ENCODE measurements around the gene KAZN.

Gene KAZN

GRCh38 chr1:14647777-14648176 is 49.3 kb downstream of the KAZN start:
- DNase-seq (ENCODE audit: low spot score), result no peak

- DNase-seq (ENCODE audit: low spot score), result no peak
Measured at GRCh38 chr1:14648391-14648790, 49.9 kb downstream of the KAZN start.

GRCh38 chr1:14648896-14649855 is 50.7 kb downstream of the KAZN start:
- DNase-seq (ENCODE audit: low spot score), result no peak

GRCh38 chr1:14649976-14650375 is 51.5 kb downstream of the KAZN start:
- no peak for DNase-seq (ENCODE audit: low spot score)

- DNase-seq (ENCODE audit: low spot score), result no peak
Measured at GRCh38 chr1:14650951-14651350, 52.5 kb downstream of the KAZN start.

DNA sequence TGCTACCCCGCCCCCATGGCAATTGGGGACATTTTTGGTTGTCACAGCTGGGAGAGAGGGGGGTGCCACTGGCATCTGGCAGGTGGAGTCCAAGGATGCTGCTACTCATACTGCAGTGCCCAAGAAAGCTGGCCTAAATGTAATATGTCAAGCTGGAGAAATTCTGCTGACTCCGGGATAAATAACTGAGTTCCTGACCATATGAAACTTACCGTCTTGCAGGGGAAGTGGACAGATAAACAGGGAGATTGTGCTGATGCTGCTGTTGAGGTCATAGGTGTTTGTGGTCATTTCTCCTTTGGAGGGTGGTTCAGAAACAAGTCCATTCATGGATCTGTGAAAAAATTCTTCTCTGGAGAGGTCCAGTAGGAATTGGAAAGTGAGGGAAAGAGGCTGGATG is 54.4 kb downstream of the KAZN start:
- DNase-seq (ENCODE audit: low spot score), result no peak

DNA sequence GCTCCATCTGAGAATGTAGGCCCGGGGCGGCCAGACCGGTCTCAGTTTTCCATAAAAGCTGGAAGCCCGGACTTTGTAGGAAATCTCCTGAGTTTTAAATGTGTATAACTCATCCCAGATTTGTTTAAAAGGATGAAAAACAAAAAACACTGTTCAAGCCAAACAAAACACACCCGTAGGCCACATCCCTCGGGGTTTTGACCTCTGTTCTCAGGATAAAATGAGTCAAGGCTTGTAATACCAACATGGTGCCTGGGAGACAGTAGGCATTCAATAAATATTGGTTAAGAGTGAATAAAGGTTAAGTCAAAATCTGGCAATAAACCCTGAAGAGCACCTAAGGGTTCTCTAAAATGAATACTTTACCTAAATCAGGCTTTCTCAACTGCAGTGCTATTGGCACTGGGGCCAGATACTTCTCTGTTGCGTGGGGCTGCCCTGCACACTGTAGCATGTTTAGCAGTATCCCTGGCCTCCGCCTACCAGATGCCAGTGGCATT is 55.0 kb downstream of the KAZN start:
- no peak for DNase-seq (ENCODE audit: low spot score)

- no peak for DNase-seq (ENCODE audit: low spot score)
Measured at GRCh38 chr1:14654554-14654953, 56.1 kb downstream of the KAZN start.

DNA sequence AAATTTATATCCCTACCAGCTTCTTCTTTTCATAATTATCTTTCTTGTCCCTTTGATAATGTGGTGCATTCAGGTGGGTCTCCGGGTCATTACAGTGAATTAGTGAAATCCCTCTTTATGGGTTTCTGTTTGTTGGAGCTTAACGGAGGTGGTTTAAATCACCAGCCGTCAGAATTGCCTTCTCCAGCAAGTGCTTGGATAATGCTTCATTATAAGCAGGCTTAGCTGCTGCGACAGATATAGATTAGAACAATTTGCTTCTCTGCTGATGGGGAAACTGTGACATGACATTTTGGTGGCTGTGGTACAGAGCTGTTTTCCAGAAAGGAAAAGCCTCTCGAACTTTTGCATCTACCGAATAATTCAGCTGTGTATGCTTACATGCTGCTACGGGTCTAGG is 56.9 kb downstream of the KAZN start:
- no peak for DNase-seq (ENCODE audit: low spot score)

- DNase-seq (ENCODE audit: low spot score), result no peak
Measured at GRCh38 chr1:14656384-14656937, 58.0 kb downstream of the KAZN start.

GRCh38 chr1:14658642-14659041 is 60.2 kb downstream of the KAZN start:
- no peak for DNase-seq (ENCODE audit: low spot score)

- DNase-seq (ENCODE audit: low spot score), result no peak
Measured at GRCh38 chr1:14659913-14660312, 61.4 kb downstream of the KAZN start.

- no peak for DNase-seq (ENCODE audit: low spot score)
Measured at GRCh38 chr1:14660801-14661200, 62.3 kb downstream of the KAZN start.

DNA sequence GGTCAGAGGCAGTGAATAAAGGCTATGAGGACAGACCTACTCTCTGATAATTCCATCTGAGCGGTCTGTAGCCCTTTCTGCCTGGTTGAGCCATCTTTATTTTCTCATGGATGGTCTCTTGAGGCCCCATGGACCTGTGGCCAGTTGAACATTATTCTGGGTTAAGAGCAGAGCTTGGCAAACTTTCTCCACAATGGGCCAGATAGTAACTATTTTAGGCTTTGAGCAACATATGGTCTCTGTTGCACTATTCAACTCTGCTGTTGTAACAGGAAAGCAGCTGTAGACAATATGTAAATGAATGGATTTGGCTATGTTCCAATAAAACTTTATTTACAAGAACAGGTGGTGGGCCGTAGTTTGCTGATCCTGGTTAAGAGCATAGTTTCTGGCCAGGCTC is 62.7 kb downstream of the KAZN start:
- no peak for DNase-seq (ENCODE audit: low spot score)

GRCh38 chr1:14662116-14662515 is 63.6 kb downstream of the KAZN start:
- DNase-seq (ENCODE audit: low spot score), result no peak

DNA sequence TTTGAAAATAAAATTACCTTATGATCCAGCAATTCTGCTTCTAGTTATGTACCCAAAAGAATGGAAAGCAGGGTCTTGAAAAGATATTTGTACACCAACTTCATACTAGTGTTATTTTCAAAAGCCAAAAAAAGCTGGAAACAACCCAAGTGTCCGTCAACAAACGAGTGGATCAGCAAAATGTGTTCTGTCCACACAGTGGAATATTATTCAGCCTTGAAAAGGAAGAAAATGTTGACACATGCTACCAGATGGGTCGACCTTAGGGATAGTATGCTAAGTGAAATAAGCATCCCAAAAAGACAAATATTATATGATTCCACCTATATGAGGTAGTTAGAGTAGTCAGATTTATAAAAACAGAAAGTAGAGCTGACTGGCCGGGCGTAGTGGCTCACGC is 65.3 kb downstream of the KAZN start:
- DNase-seq (ENCODE audit: low spot score), result no peak

- DNase-seq (ENCODE audit: low spot score), result no peak
Measured at GRCh38 chr1:14666373-14666772, 67.9 kb downstream of the KAZN start.

DNA sequence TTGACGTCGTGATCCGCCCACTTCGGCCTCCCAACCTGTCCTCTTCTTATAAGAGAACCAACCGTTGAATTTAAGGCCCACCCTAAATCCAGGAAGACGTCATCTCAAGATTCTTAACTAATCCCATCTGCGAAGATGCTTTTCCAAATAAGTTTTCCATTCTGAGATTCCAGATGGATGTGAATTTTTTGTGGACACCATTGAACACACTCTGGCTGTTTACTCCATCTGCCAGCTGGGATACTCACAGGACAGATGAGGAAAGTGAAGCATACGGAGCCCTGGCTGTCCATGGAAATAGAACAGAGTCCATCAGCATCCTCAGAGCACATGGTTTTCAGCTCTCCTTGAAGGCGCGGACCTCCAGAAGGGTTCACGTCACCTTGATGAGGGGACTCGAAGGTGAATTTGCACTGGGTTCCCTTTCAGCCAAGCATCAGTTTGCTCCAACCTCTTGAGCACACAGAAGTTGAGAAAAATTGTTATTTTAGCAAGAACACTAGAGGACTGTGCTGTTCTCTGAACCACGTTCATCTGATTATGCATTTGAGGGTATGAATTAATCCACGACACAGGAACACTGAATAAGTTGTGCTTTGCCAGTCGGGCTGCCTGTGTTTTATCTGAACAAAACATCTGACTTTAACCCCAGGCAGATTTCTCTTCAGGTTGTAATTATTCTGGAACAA is 68.6 kb downstream of the KAZN start:
- DNase-seq (ENCODE audit: low spot score), result no peak

DNA sequence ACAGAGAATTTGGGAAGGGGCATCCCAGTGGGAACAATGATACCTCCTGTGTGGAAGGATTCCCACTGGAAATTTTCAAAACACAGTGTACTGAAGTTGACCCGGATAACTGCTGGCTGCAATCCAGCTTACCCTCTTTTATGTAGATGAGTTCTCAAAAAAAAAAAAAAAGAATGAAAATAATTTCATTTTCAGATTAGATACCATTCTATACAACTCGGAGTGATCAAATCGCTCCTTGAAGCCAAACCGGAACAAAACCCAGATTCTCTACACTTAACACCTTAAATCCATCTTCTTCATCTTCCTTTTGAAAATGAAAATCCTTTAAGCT is 69.1 kb downstream of the KAZN start:
- peak; percentile 40 for DNase-seq (ENCODE audit: low spot score)

DNA sequence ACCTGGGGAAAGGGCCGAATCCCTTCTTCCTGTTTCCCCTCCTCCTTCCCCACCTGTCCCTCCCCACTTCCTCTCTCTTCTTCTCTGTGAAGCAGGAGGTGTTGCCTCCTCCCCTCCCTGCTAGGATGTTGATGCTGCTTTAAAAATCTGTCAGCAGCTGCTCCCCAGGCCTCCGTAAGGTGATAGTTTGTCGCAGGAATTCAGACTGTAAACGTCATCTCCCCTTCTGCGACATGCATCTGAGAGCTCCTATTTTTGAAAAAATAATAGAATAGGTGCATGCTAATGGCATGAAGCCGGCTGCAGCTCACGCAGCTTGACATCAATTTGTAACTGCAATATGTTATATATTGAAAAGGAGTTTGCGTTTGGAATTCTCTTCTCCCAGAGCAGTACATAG is 70.1 kb downstream of the KAZN start:
- no peak for DNase-seq (ENCODE audit: low spot score)

GRCh38 chr1:14672005-14672404 is 73.5 kb downstream of the KAZN start:
- no peak for DNase-seq (ENCODE audit: low spot score)

DNA sequence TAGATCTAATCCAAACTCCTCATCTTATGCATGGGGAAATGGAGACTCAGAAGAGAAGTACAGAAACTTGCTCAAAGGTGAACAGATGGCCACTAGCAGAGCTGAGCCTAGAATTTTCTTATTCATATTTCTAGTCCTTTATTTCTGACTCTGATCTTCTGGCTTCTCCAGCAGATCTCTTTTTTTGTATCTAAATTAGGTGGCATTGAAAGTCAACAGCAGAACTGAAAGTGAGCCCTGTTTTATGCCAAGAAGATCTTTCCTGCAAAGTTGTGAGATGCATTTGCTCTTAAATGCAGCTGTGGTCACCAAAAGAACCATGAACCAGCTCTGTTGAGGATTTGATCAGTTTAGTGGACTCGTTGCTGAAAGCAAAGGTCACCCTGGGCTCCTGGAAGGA is 75.5 kb downstream of the KAZN start:
- DNase-seq (ENCODE audit: low spot score), result no peak

DNA sequence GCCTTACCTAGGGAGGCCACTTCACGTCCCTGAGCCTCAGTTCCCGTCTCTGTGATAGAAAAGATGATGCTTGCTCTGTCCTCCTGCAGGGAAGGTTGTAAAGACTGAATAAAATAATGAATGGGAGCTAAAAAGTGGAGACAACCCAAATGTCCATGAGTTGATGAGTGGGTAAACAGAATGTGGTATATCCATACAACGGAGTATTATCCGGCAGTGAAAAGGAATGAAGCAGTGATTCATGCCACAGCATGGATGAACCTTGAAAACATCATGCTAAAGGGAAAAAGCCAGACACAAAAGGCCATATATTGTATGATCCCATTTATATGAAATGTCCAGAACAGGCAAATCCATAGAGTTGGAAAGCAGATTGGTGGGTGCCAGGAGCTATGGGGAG is 77.9 kb downstream of the KAZN start:
- no peak for DNase-seq (ENCODE audit: low spot score)
